T-cell (primary cell): ENCODE data around the gene STXBP6. TPM values are rescaled to one million over a fixed set of nuclear protein-coding genes. Genes with fewer than 3 reads are reported as not detected.

Experiments
- ATAC-seq, 4 experiments: fragments of 200-7000 bp in 3 of 4; fragments of 150-1000 bp in 1 of 4; cut with Tn5 transposase; replicated peaks in 1 of 4; 1 replicate in 3 of 4; 2 replicates in 1 of 4; pipeline ENCODE4 v1.10.0; 2021; ENCODE audit warnings: moderate library complexity in 3 of 4, mild to moderate bottlenecking in 2 of 4, moderate number of reproducible peaks in 1 of 4
- CTCF ChIA-PET, 2 donors: fragments of 300-600 bp; sonication (Branson Sonifier 250); formaldehyde crosslinking; loops; one replicate each; lab custom pipeline; 2022; ENCODE audit warnings: antibody characterized with exemption in 2 of 2; lab: Charles Lee
- POLR2A ChIA-PET, 2 donors: fragments of 300-600 bp; sonication (Branson Sonifier 250); formaldehyde crosslinking; loops; one replicate each; lab custom pipeline; 2022; ENCODE audit warnings: antibody characterized with exemption in 2 of 2; lab: Charles Lee
- DNase-seq, 35 experiments: peaks; one replicate each; pipeline versions ENCODE4 v3.0.0 to v3.0.0-alpha.2; 2013 to 2023
- H3K27ac ChIP-seq: one replicate; pipeline ENCODE4 v1.5.1; 2013; ENCODE audit warnings: low read length
- H3K27me3 ChIP-seq, 2 experiments: replicated peaks in 1 of 2; 1 replicate in 1 of 2; 2 replicates in 1 of 2; pipeline versions ENCODE4 v1.6.1 to v1.7.0; 2013; ENCODE audit warnings: low read length in 1 of 2, mixed read lengths in 1 of 2; ENCODE audit not compliant: control insufficient read depth in 2 of 2, insufficient read depth in 2 of 2; ENCODE audit errors: extremely low read depth in 1 of 2
- H3K36me3 ChIP-seq, 2 donors: 1 replicate in 1 of 2; 2 replicates in 1 of 2; pipeline versions ENCODE4 v1.6.1 to v1.7.0; 2013; ENCODE audit warnings: low read length in 1 of 2; ENCODE audit not compliant: control insufficient read depth in 2 of 2, insufficient read depth in 1 of 2; ENCODE audit errors: extremely low read depth in 1 of 2
- H3K4me1 ChIP-seq, 2 experiments: 1 replicate in 1 of 2; 2 replicates in 1 of 2; pipeline versions ENCODE4 v1.6.1 to v1.7.0; 2013; ENCODE audit warnings: low read length in 2 of 2, mixed read lengths in 1 of 2; ENCODE audit not compliant: insufficient read depth in 2 of 2, control insufficient read depth in 1 of 2; ENCODE audit errors: extremely low read depth in 1 of 2
- H3K4me3 ChIP-seq, 2 donors: 1 replicate in 1 of 2; 2 replicates in 1 of 2; pipeline versions ENCODE4 v1.5.1 to v1.7.0; 2013; ENCODE audit warnings: mild to moderate bottlenecking in 2 of 2, low read length in 1 of 2, moderate library complexity in 1 of 2; ENCODE audit not compliant: control insufficient read depth in 1 of 2; ENCODE audit errors: extremely low read depth in 1 of 2
- H3K9me3 ChIP-seq: 2 replicates; pipeline ENCODE4 v1.7.0; 2013
- H3K27ac Mint-ChIP-seq, 2 donors: one replicate each; pipeline ENCODE4 v1.8.0; 2020 to 2021; ENCODE audit warnings: mild to moderate bottlenecking in 2 of 2, mixed read lengths in 2 of 2
- H3K27me3 Mint-ChIP-seq, 2 donors: one replicate each; pipeline ENCODE4 v1.8.0; 2021 to 2022; ENCODE audit warnings: mixed read lengths in 2 of 2
- H3K36me3 Mint-ChIP-seq: one replicate; pipeline ENCODE4 v1.8.0; 2021; ENCODE audit warnings: mixed read lengths
- H3K4me1 Mint-ChIP-seq, 3 donors: one replicate each; pipeline ENCODE4 v1.8.0; 2020 to 2022; ENCODE audit warnings: mixed read lengths in 3 of 3, mild to moderate bottlenecking in 1 of 3
- H3K4me3 Mint-ChIP-seq, 3 donors: one replicate each; pipeline ENCODE4 v1.8.0; 2020 to 2022; ENCODE audit warnings: mild to moderate bottlenecking in 3 of 3, mixed read lengths in 3 of 3, moderate library complexity in 3 of 3
- H3K9me3 Mint-ChIP-seq, 3 donors: one replicate each; pipeline ENCODE4 v1.8.0; 2020 to 2022; ENCODE audit warnings: mixed read lengths in 3 of 3
- WGBS: methylation state at CpG from one replicate; pipeline ENCODE4 v1.1.5; 2013; ENCODE audit warnings: missing lambda C conversion rate; ENCODE audit not compliant: insufficient coverage; 5-methylcytosine and 5-hydroxymethylcytosine counted together
- total RNA-seq, 35 experiments: library from RNA in 6 of 35; stranded (reverse) in 6 of 35; fragments of 120-200 nt in 1 of 35; gene quantifications; one replicate each; pipeline versions ENCODE4 v1.2.1 to v1.2.4 and lab custom pipeline; 2013 to 2026

Gene STXBP6
- total RNA-seq, 5 donors from 2014 or later (not counting 1 experiment from before 2014, with no cell fraction given), result 0.25 TPM; not detected in 4

DNA sequence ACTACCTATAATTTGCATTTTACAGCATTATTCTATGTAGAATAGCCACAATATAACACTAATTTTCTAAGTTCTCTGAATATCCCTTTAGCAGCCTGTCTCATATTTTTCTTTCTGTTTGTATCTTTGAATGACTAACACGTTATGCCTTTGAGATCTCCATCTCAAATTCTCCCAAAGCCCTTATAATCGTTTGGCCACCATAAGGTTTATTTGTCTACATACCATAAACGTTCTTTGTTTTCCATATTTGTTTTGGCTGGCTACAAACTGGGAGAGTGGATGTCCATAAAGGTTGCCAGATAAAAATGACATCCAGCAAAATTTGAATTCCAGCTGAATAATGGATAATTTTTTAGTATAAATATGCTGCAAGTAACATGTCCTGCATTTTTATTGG lies 203.7 kb downstream of the STXBP6 start:
- Histone ChIP-seq H3K27ac (no peak overlapping the region), H3K9me3 (no peaks in the 10 kb centered on the region), H3K4me3 (no peak overlapping the region), H3K27me3 (peaks cover 0 to 3% of the 10 kb centered on the region in 2 experiments), H3K36me3 (no peaks in the 10 kb centered on the region), H3K4me1 (no peaks in the 10 kb centered on the region)
- ChIA-PET POLR2A (no interaction called here), CTCF (no interaction called here)
- Mint-ChIP-seq H3K4me3 (no peak overlapping the region), H3K27ac (no peak overlapping the region), H3K4me1 (no peaks in the 10 kb centered on the region), H3K27me3 (peaks cover 19 to 25% of the 10 kb centered on the region in 2 donors), H3K9me3 (no peaks in the 10 kb centered on the region), H3K36me3 (no peaks in the 10 kb centered on the region)
- DNase-seq (no peak), ATAC-seq (no peak)
- no CpG with 5 or more reads among the region's 3 CpGs for WGBS

GRCh38 chr14:24845851-24846250 lies 204.1 kb downstream of the STXBP6 start:
- Mint-ChIP-seq H3K9me3 (no peaks in the 10 kb centered on the region), H3K4me3 (no peak overlapping the region), H3K27ac (no peak overlapping the region), H3K36me3 (no peaks in the 10 kb centered on the region), H3K27me3 (peaks cover 19 to 25% of the 10 kb centered on the region in 2 donors), H3K4me1 (no peaks in the 10 kb centered on the region)
- ATAC-seq (no peak), DNase-seq (no peak)
- H3K4me3 ChIP-seq, result no peak overlapping the region
- H3K27me3 ChIP-seq, result peaks cover 0 to 3% of the 10 kb centered on the region in 2 experiments
- H3K9me3 ChIP-seq, result no peaks in the 10 kb centered on the region
- no peaks in the 10 kb centered on the region for H3K4me1 ChIP-seq
- no peak overlapping the region for H3K27ac ChIP-seq
- no CpG with 5 or more reads among the region's 2 CpGs for WGBS
- CTCF ChIA-PET, result no interaction called here
- POLR2A ChIA-PET, result no interaction called here
- no peaks in the 10 kb centered on the region for H3K36me3 ChIP-seq

DNA sequence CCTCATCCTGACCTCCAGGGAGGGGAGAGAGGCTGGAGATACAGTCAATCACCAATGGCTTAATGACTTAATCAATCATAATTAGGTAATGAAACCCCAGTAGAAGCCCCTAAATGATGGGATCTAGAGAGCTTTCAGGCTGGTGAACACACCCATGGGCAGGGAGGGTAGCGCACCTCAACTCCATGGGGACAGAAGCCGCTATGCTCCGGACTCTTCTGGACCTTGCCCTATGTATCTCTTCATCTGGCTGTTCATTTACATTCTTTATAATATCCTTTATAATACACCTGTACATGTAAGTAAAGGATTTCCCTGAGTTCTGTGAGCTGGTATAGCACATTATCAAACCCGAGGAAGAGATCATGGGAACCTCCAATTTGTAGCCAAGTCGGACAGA lies 205.9 kb downstream of the STXBP6 start:
- CTCF ChIA-PET, result no interaction called here
- Mint-ChIP-seq H3K4me3 (no peak overlapping the region), H3K27ac (no peak overlapping the region), H3K36me3 (no peaks in the 10 kb centered on the region), H3K4me1 (no peaks in the 10 kb centered on the region), H3K27me3 (peaks cover 18 to 21% of the 10 kb centered on the region in 2 donors), H3K9me3 (no peaks in the 10 kb centered on the region)
- POLR2A ChIA-PET, result no interaction called here
- Histone ChIP-seq H3K27ac (no peak overlapping the region), H3K4me3 (no peak overlapping the region), H3K36me3 (no peaks in the 10 kb centered on the region), H3K27me3 (peaks cover 0 to 3% of the 10 kb centered on the region in 2 experiments), H3K4me1 (no peaks in the 10 kb centered on the region), H3K9me3 (no peaks in the 10 kb centered on the region)
- no peak for DNase-seq
- ATAC-seq, result no peak
- WGBS, result 94% methylated on average over 3 of the region's 5 CpGs

DNA sequence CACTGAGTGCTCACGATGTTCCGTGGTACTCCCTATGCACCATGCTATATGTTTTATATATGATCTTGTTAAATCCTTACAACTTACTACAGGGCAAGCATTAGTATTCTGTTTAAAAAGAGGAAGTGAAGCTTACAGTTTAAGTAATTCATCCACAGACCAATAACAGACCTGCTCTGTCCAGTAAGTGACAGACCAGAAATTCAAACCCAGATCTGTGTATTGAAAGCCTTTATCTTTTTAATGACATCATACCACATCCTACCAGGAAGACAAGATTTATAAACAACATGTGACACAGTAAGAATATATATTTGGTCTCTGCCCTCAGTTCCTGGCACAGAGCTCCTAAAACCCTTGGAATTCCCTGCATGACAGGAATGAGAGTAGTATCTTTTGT lies 206.5 kb downstream of the STXBP6 start:
- no peak overlapping the region for H3K27ac ChIP-seq
- ChIA-PET CTCF (no interaction called here), POLR2A (no interaction called here)
- Mint-ChIP-seq H3K4me3 (no peak overlapping the region), H3K9me3 (no peaks in the 10 kb centered on the region), H3K27ac (no peak overlapping the region), H3K4me1 (no peaks in the 10 kb centered on the region), H3K27me3 (peaks cover 16 to 17% of the 10 kb centered on the region in 2 donors), H3K36me3 (no peaks in the 10 kb centered on the region)
- peaks cover 0 to 3% of the 10 kb centered on the region in 2 experiments for H3K27me3 ChIP-seq
- DNase-seq (no peak), ATAC-seq (no peak)
- H3K36me3 ChIP-seq, result no peaks in the 10 kb centered on the region
- H3K9me3 ChIP-seq, result no peaks in the 10 kb centered on the region
- WGBS, result no CpG with 5 or more reads among the region's 2 CpGs
- no peak overlapping the region for H3K4me3 ChIP-seq
- H3K4me1 ChIP-seq, result no peaks in the 10 kb centered on the region

GRCh38 chr14:24840204-24840893 lies 209.6 kb downstream of the STXBP6 start:
- ChIA-PET CTCF (no interaction called here), POLR2A (interaction anchor here in 1 of 2 donors (0.6 kb wide), 1 partner anchor 14 kb away, joined by 3 read pairs; no protein-coding TSS in a partner anchor)
- H3K9me3 Mint-ChIP-seq, result no peaks in the 10 kb centered on the region
- ATAC-seq, result no peak
- 80% methylated on average over 1 of the region's 2 CpGs for WGBS
- Histone ChIP-seq H3K27ac (no peak overlapping the region), H3K27me3 (peaks cover 0 to 3% of the 10 kb centered on the region in 2 experiments), H3K9me3 (no peaks in the 10 kb centered on the region), H3K36me3 (no peaks in the 10 kb centered on the region), H3K4me1 (no peaks in the 10 kb centered on the region), H3K4me3 (no peak overlapping the region)
- no peaks in the 10 kb centered on the region for H3K4me1 Mint-ChIP-seq
- H3K4me3 Mint-ChIP-seq, result no peak overlapping the region
- no peak overlapping the region for H3K27ac Mint-ChIP-seq
- no peaks in the 10 kb centered on the region for H3K36me3 Mint-ChIP-seq
- no peak for DNase-seq
- H3K27me3 Mint-ChIP-seq, result peaks cover 14 to 15% of the 10 kb centered on the region in 2 donors

- ChIA-PET POLR2A (no interaction called here), CTCF (no interaction called here)
- Histone ChIP-seq H3K36me3 (no peaks in the 10 kb centered on the region), H3K27me3 (peaks cover 0 to 3% of the 10 kb centered on the region in 2 experiments), H3K4me1 (no peaks in the 10 kb centered on the region), H3K27ac (no peak overlapping the region), H3K9me3 (no peaks in the 10 kb centered on the region), H3K4me3 (no peak overlapping the region)
- Mint-ChIP-seq H3K27ac (no peak overlapping the region), H3K9me3 (no peaks in the 10 kb centered on the region), H3K27me3 (peaks cover 14 to 20% of the 10 kb centered on the region in 2 donors), H3K36me3 (no peaks in the 10 kb centered on the region), H3K4me1 (no peaks in the 10 kb centered on the region), H3K4me3 (no peak overlapping the region)
- DNase-seq, result no peak
- no CpG with 5 or more reads among the region's 3 CpGs for WGBS
- no peak for ATAC-seq
Observed at GRCh38 chr14:24839617-24840203, 210.2 kb downstream of the STXBP6 start.
